Measurements from ENCODE around the gene NR1I3. TPM values are rescaled to one million over a fixed set of nuclear protein-coding genes. Genes with fewer than 3 reads are reported as not detected.
"Not testable (repeated sequence)": the region's sequence is repeated elsewhere in the genome, so short reads cannot be mapped to it uniquely, and the experiment has no call there.

Gene NR1I3
- total and polyA plus RNA-seq, 2 donors (not counting 1 experiment from before 2014, with no cell fraction given), result not detected

GRCh38 chr1:161251579-161251978, 13.6 kb upstream of the NR1I3 start:
- no peaks in the 10 kb centered on the region for H3K4me1 ChIP-seq (ENCODE audit: control insufficient read depth in 2 of 2, insufficient read depth in 2 of 2, low read length in 2 of 2)
- DNase-seq (no peak), ATAC-seq (ENCODE audit: low read depth) (no peak)
- H3K27me3 ChIP-seq (replicated peaks in 1 of 4; ENCODE audit: control extremely low read depth in 1 of 4, control insufficient read depth in 3 of 4, insufficient read depth in 4 of 4, low read length in 3 of 4), result peaks cover 0 to 12% (median 0%) of the 10 kb centered on the region in 4 experiments
- H2AFZ ChIP-seq (ENCODE audit: insufficient read depth, low read depth, low read length, poor library complexity, severe bottlenecking), result no peak overlapping the region
- no peak overlapping the region for H3K4me2 ChIP-seq (replicated peaks; ENCODE audit: low read depth, low read length, poor library complexity, severe bottlenecking)
- H4K20me1 ChIP-seq (ENCODE audit: control insufficient read depth, insufficient read depth, low read length, poor library complexity, severe bottlenecking), result no peaks in the 10 kb centered on the region
- no peak overlapping the region for H3K4me3 Mint-ChIP-seq
- no peaks in the 10 kb centered on the region for H3K36me3 ChIP-seq (replicated peaks in 1 of 2; ENCODE audit: control extremely low read depth in 1 of 2, control insufficient read depth in 1 of 2, extremely low read depth in 1 of 2, insufficient read depth in 2 of 2, low read length in 1 of 2)
- H3K4me3 ChIP-seq (ENCODE audit: control extremely low read depth in 1 of 5, extremely low read depth in 1 of 5, insufficient read depth in 1 of 5, low read depth in 2 of 5, low read length in 4 of 5), result no peak overlapping the region
- 96% methylated on average over 5 of the region's 8 CpGs for WGBS (ENCODE audit: insufficient coverage)
- CTCF ChIA-PET, result no interaction called here
- no peak overlapping the region for H3K9ac ChIP-seq (ENCODE audit: low read length)
- intact Hi-C loops (cut with micrococcal nuclease), result no loop called here
- no peaks in the 10 kb centered on the region for H3K4me1 Mint-ChIP-seq
- no peak overlapping the region for H3K27ac Mint-ChIP-seq
- H3K27ac ChIP-seq (ENCODE audit: low read length in 2 of 2), result no peak overlapping the region
- POLR2A ChIA-PET, result no interaction called here
- H3K9me3 Mint-ChIP-seq (ENCODE audit: insufficient read depth), result peaks cover under 1% of the 10 kb centered on the region
- H3K27me3 Mint-ChIP-seq, result peaks cover 23% of the 10 kb centered on the region
- TF ChIP-seq EZH2 (IDR thresholded peaks at IDR 0.05; ENCODE audit: borderline replicate concordance, insufficient read depth, low read depth, low read length, poor library complexity, severe bottlenecking) (no peak), CTCF (IDR thresholded peaks at IDR 0.05) (no peak)
- peaks cover 0 to under 1% (median 0%) of the 10 kb centered on the region in 3 donors for H3K9me3 ChIP-seq (ENCODE audit: control extremely low read depth in 1 of 3, control insufficient read depth in 2 of 3, insufficient read depth in 1 of 3, low read length in 2 of 3)
- no peaks in the 10 kb centered on the region for H3K79me2 ChIP-seq (ENCODE audit: control insufficient read depth, insufficient read depth, low read length)

- peaks cover 0 to 12% (median 0%) of the 10 kb centered on the region in 4 experiments for H3K27me3 ChIP-seq (replicated peaks in 1 of 4; ENCODE audit: control extremely low read depth in 1 of 4, control insufficient read depth in 3 of 4, insufficient read depth in 4 of 4, low read length in 3 of 4)
- no peaks in the 10 kb centered on the region for H3K9me3 ChIP-seq (ENCODE audit: control extremely low read depth in 1 of 3, control insufficient read depth in 2 of 3, insufficient read depth in 1 of 3, low read length in 2 of 3)
- intact Hi-C loops (cut with micrococcal nuclease), result no loop called here
- no peak overlapping the region for H3K27ac ChIP-seq (ENCODE audit: low read length in 2 of 2)
- H3K9me3 Mint-ChIP-seq (ENCODE audit: insufficient read depth), result no peaks in the 10 kb centered on the region
- DNase-seq, result no peak
- TF ChIP-seq EZH2 (IDR thresholded peaks at IDR 0.05; ENCODE audit: borderline replicate concordance, insufficient read depth, low read depth, low read length, poor library complexity, severe bottlenecking), result no peak
- no peak overlapping the region for H3K4me2 ChIP-seq (replicated peaks; ENCODE audit: low read depth, low read length, poor library complexity, severe bottlenecking)
- peaks cover 16% of the 10 kb centered on the region for H3K27me3 Mint-ChIP-seq
- no peak overlapping the region for H3K4me3 Mint-ChIP-seq
- ChIA-PET CTCF (no interaction called here), POLR2A (no interaction called here)
- no peaks in the 10 kb centered on the region for H3K4me1 ChIP-seq (ENCODE audit: control insufficient read depth in 2 of 2, insufficient read depth in 2 of 2, low read length in 2 of 2)
- no peak overlapping the region for H3K27ac Mint-ChIP-seq
- no peaks in the 10 kb centered on the region for H3K36me3 ChIP-seq (replicated peaks in 1 of 2; ENCODE audit: control extremely low read depth in 1 of 2, control insufficient read depth in 1 of 2, extremely low read depth in 1 of 2, insufficient read depth in 2 of 2, low read length in 1 of 2)
- no peak for ATAC-seq (ENCODE audit: low read depth)
- H3K4me3 ChIP-seq (ENCODE audit: control extremely low read depth in 1 of 5, extremely low read depth in 1 of 5, insufficient read depth in 1 of 5, low read depth in 2 of 5, low read length in 4 of 5), result no peak overlapping the region
- H2AFZ ChIP-seq (ENCODE audit: insufficient read depth, low read depth, low read length, poor library complexity, severe bottlenecking), result no peak overlapping the region
- H3K4me1 Mint-ChIP-seq, result no peaks in the 10 kb centered on the region
- H3K79me2 ChIP-seq (ENCODE audit: control insufficient read depth, insufficient read depth, low read length), result no peaks in the 10 kb centered on the region
- 88% methylated on average over 5 of the region's 7 CpGs for WGBS (ENCODE audit: insufficient coverage)
- no peaks in the 10 kb centered on the region for H4K20me1 ChIP-seq (ENCODE audit: control insufficient read depth, insufficient read depth, low read length, poor library complexity, severe bottlenecking)
- H3K9ac ChIP-seq (ENCODE audit: low read length), result no peak overlapping the region
These were observed 12.8 kb upstream of the NR1I3 start for GRCh38 chr1:161250829-161251228.

DNA sequence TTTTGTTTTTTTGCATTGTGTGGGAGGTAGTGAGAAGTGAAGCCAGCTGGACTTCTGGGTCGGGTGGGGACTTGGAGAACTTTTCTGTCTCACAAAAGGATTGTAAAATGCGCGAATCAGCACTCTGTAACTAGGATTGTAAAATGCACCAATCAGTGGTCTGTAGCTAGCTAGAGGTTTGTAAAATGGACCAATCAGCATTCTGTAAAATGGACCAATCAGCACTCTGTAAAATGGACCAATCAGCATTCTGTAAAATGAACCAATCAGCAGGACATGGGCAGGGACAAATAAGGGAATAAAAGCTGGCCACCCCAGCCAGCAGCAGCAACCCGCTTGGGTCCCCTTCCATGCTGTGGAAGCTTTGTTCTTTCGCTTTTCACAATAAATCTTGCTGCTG, 12.1 kb upstream of the NR1I3 start:
- H3K27ac ChIP-seq (ENCODE audit: low read length in 2 of 2); H3K36me3 ChIP-seq (replicated peaks in 1 of 2; ENCODE audit: control extremely low read depth in 1 of 2, control insufficient read depth in 1 of 2, extremely low read depth in 1 of 2, insufficient read depth in 2 of 2, low read length in 1 of 2); H3K27me3 ChIP-seq (replicated peaks in 1 of 4; ENCODE audit: control extremely low read depth in 1 of 4, control insufficient read depth in 3 of 4, insufficient read depth in 4 of 4, low read length in 3 of 4); H3K27me3 Mint-ChIP-seq; H3K4me1 Mint-ChIP-seq; H3K9me3 ChIP-seq (ENCODE audit: control extremely low read depth in 1 of 3, control insufficient read depth in 2 of 3, insufficient read depth in 1 of 3, low read length in 2 of 3); ATAC-seq (ENCODE audit: low read depth); H3K4me3 Mint-ChIP-seq; POLR2A ChIA-PET; H3K9ac ChIP-seq (ENCODE audit: low read length); intact Hi-C loops (cut with micrococcal nuclease); H2AFZ ChIP-seq (ENCODE audit: insufficient read depth, low read depth, low read length, poor library complexity, severe bottlenecking); H4K20me1 ChIP-seq (ENCODE audit: control insufficient read depth, insufficient read depth, low read length, poor library complexity, severe bottlenecking); H3K27ac Mint-ChIP-seq; H3K4me2 ChIP-seq (replicated peaks; ENCODE audit: low read depth, low read length, poor library complexity, severe bottlenecking); H3K4me1 ChIP-seq (ENCODE audit: control insufficient read depth in 2 of 2, insufficient read depth in 2 of 2, low read length in 2 of 2); H3K79me2 ChIP-seq (ENCODE audit: control insufficient read depth, insufficient read depth, low read length); H3K9me3 Mint-ChIP-seq (ENCODE audit: insufficient read depth); H3K4me3 ChIP-seq (ENCODE audit: control extremely low read depth in 1 of 5, extremely low read depth in 1 of 5, insufficient read depth in 1 of 5, low read depth in 2 of 5, low read length in 4 of 5); DNase-seq: not testable (repeated sequence)
- 93% methylated on average over 5 of the region's 5 CpGs for WGBS (ENCODE audit: insufficient coverage)
- CTCF ChIA-PET, result interaction anchor here (1.2 kb wide), 1 partner anchor 56 kb away, joined by 3 read pairs; no protein-coding TSS in a partner anchor
